HG02642 (cell line): ENCODE data around the gene CNPY1.
"Not testable (repeated sequence)": the region's sequence is repeated elsewhere in the genome, so short reads cannot be mapped to it uniquely, and the experiment has no call there.

ENCODE experiments used
- ATAC-seq: cut with Tn5 transposase; IDR thresholded peaks from one replicate; pipeline ENCODE4 v1.9.1; 2021; ENCODE audit warnings: mild to moderate bottlenecking; ENCODE audit not compliant: unreplicated experiment, poor library complexity

CNPY1 gene

GRCh38 chr7:155536451-155536850 is 9.9 kb downstream of the CNPY1 start:
- no peak for ATAC-seq

- no peak for ATAC-seq
Observed at GRCh38 chr7:155534691-155535090, 11.7 kb downstream of the CNPY1 start.

GRCh38 chr7:155533827-155534690 is 12.3 kb downstream of the CNPY1 start:
- ATAC-seq = peak; percentile 57

GRCh38 chr7:155533120-155533826 is 13.1 kb downstream of the CNPY1 start:
- peak; percentile 13 for ATAC-seq

- no peak for ATAC-seq
Observed at GRCh38 chr7:155532792-155533119, 13.6 kb downstream of the CNPY1 start.

GRCh38 chr7:155531681-155532080 is 14.7 kb downstream of the CNPY1 start:
- no peak for ATAC-seq

GRCh38 chr7:155530601-155531000 is 15.8 kb downstream of the CNPY1 start:
- ATAC-seq = no peak

GRCh38 chr7:155529845-155530244 is 16.5 kb downstream of the CNPY1 start:
- no peak for ATAC-seq

GRCh38 chr7:155529346-155529745 is 17.0 kb downstream of the CNPY1 start:
- ATAC-seq = no peak

- ATAC-seq = no peak
Observed at GRCh38 chr7:155527664-155528063, 18.7 kb downstream of the CNPY1 start.

- ATAC-seq = no peak
Observed at GRCh38 chr7:155526225-155526624, 20.1 kb downstream of the CNPY1 start.

GRCh38 chr7:155524018-155524556 is 22.3 kb downstream of the CNPY1 start:
- ATAC-seq = no peak

GRCh38 chr7:155523168-155523675 is 23.1 kb downstream of the CNPY1 start:
- ATAC-seq = no peak

GRCh38 chr7:155521743-155522398 is 24.5 kb downstream of the CNPY1 start:
- no peak for ATAC-seq

- ATAC-seq = no peak
Observed at GRCh38 chr7:155521007-155521742, 25.2 kb downstream of the CNPY1 start.

- ATAC-seq = no peak
Observed at GRCh38 chr7:155520114-155520513, 26.2 kb downstream of the CNPY1 start.

GRCh38 chr7:155519358-155519757 is 27.0 kb downstream of the CNPY1 start:
- not testable (repeated sequence) for ATAC-seq

GRCh38 chr7:155518633-155519032 is 27.7 kb downstream of the CNPY1 start:
- no peak for ATAC-seq

GRCh38 chr7:155517969-155518368 is 28.4 kb downstream of the CNPY1 start:
- no peak for ATAC-seq

- ATAC-seq = no peak
Observed at GRCh38 chr7:155517452-155517851, 28.9 kb downstream of the CNPY1 start.
